Activated T-helper 2 cell treated with anti-CD3 and anti-CD28 coated beads, Interferon-gamma antibody, Interleukin-2, Interleukin-4, amounts not matched to agents 10 μg/mL and 5 μg/mL and 100 μg/mL, durations not matched to agents 14 hours and 24 hours and 36 hours (primary cell): ENCODE measurements around the gene REEP1. TPM values are rescaled to one million over a fixed set of nuclear protein-coding genes. Genes with fewer than 3 reads are reported as not detected.

ENCODE experiments used
- DNase-seq: peaks from one replicate; pipeline ENCODE4 v3.0.0; 2021; ENCODE audit warnings: low spot score
- H3K27ac Mint-ChIP-seq: one replicate; pipeline ENCODE4 v1.8.0; 2021; ENCODE audit warnings: mixed read lengths
- H3K27me3 Mint-ChIP-seq: one replicate; pipeline ENCODE4 v1.8.0; 2021; ENCODE audit warnings: low read depth, mixed read lengths
- H3K36me3 Mint-ChIP-seq: one replicate; pipeline ENCODE4 v1.8.0; 2021; ENCODE audit warnings: low read depth, mixed read lengths
- H3K4me1 Mint-ChIP-seq: one replicate; pipeline ENCODE4 v1.8.0; 2021; ENCODE audit warnings: low read depth, mixed read lengths
- H3K4me3 Mint-ChIP-seq: one replicate; pipeline ENCODE4 v1.8.0; 2021; ENCODE audit warnings: low read depth, mild to moderate bottlenecking, moderate library complexity, mixed read lengths
- H3K9me3 Mint-ChIP-seq: one replicate; pipeline ENCODE4 v1.8.0; 2021; ENCODE audit warnings: mixed read lengths
- intact Hi-C: fragments of 100-400 bp; cut with micrococcal nuclease; formaldehyde crosslinking; loops from one replicate; pipeline ENCODE4 v1.15.1; 2023
- total RNA-seq: library from RNA; stranded (reverse); gene quantifications from 2 replicates; pipeline ENCODE4 v1.2.3, GENCODE V29; 2022

REEP1 gene
- total RNA-seq, 1 donor from 2014 or later = 0.71 TPM

- no peaks in the 10 kb centered on the region for H3K36me3 Mint-ChIP-seq
- DNase-seq = no peak
- no peak overlapping the region for H3K27ac Mint-ChIP-seq
- H3K27me3 Mint-ChIP-seq = peaks cover 11% of the 10 kb centered on the region
- H3K4me1 Mint-ChIP-seq = no peaks in the 10 kb centered on the region
- intact Hi-C loops = no loop called here
- H3K9me3 Mint-ChIP-seq = no peaks in the 10 kb centered on the region
- H3K4me3 Mint-ChIP-seq = no peak overlapping the region
Observed at GRCh38 chr2:86311879-86312278, 25.5 kb downstream of the REEP1 start.

GRCh38 chr2:86309966-86310365 is 27.5 kb downstream of the REEP1 start:
- Mint-ChIP-seq H3K27me3 (peaks cover 19% of the 10 kb centered on the region), H3K9me3 (no peaks in the 10 kb centered on the region), H3K4me3 (no peak overlapping the region), H3K27ac (no peak overlapping the region), H3K36me3 (no peaks in the 10 kb centered on the region), H3K4me1 (no peaks in the 10 kb centered on the region)
- intact Hi-C loops = no loop called here
- DNase-seq = no peak

DNA sequence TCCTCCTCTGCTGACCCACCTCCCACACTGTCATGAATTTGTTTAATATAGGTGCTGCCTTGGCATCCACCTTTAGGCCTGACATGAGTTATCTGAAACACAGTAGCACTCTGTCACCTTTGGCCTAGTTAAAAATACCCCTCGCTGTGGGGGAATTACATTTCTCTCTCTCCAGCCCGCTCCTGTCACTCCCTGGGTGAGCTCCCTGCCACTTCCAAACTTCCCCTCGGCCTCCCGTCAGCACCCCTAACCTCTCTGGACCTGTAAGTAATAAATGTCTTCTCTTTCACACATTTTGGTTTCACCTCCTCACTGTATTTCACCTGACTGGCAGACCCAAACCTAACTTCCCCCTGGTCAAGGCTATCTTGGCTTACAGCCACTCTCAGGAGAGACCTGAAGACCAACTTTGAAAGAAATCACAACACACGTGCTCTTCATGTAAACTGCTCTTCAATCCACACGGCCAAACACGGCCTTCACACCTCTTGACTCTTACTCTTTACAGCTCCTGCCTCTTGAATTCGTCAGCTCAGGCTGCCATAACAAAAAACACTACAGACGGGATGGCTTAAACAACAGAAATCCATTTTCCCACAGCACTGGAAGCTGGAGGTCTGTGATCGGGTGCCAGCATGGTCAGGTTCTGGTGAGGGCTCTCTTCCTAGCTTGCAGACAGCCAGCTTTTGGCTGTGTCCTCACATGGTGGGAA is 28.3 kb downstream of the REEP1 start:
- Mint-ChIP-seq H3K27me3 (peaks cover 25% of the 10 kb centered on the region), H3K9me3 (no peaks in the 10 kb centered on the region), H3K36me3 (no peaks in the 10 kb centered on the region), H3K4me1 (no peaks in the 10 kb centered on the region), H3K4me3 (no peak overlapping the region), H3K27ac (no peak overlapping the region)
- intact Hi-C loops = no loop called here
- DNase-seq = no peak

- no peak overlapping the region for H3K4me3 Mint-ChIP-seq
- no peaks in the 10 kb centered on the region for H3K36me3 Mint-ChIP-seq
- intact Hi-C loops = no loop called here
- H3K9me3 Mint-ChIP-seq = no peaks in the 10 kb centered on the region
- peaks cover 31% of the 10 kb centered on the region for H3K27me3 Mint-ChIP-seq
- H3K4me1 Mint-ChIP-seq = no peaks in the 10 kb centered on the region
- DNase-seq = no peak
- no peak overlapping the region for H3K27ac Mint-ChIP-seq
Observed at GRCh38 chr2:86308356-86308755, 29.1 kb downstream of the REEP1 start.

- no peaks in the 10 kb centered on the region for H3K4me1 Mint-ChIP-seq
- H3K9me3 Mint-ChIP-seq = no peaks in the 10 kb centered on the region
- intact Hi-C loops = no loop called here
- no peak for DNase-seq
- no peaks in the 10 kb centered on the region for H3K36me3 Mint-ChIP-seq
- peaks cover 30% of the 10 kb centered on the region for H3K27me3 Mint-ChIP-seq
- no peak overlapping the region for H3K27ac Mint-ChIP-seq
- no peak overlapping the region for H3K4me3 Mint-ChIP-seq
Observed at GRCh38 chr2:86307431-86307830, 30.0 kb downstream of the REEP1 start.

DNA sequence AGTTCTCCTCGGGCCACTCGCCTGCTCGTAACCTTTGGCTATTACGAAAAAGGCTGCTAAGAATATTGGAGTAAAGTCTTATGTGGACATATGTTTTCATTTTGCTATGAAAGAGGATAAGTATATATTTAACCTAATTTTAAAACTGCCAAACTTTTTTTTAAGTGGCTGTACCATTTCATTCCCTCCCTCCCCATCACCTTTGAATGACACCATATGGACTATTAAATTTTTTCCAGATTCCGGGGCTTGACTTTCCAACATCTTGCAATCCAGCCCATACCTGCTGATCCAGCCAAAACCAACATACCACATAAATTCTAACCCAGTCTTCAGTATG is 31.5 kb downstream of the REEP1 start:
- H3K4me3 Mint-ChIP-seq = no peak overlapping the region
- H3K9me3 Mint-ChIP-seq = no peaks in the 10 kb centered on the region
- peaks cover 36% of the 10 kb centered on the region for H3K27me3 Mint-ChIP-seq
- no peak for DNase-seq
- H3K27ac Mint-ChIP-seq = no peak overlapping the region
- no peaks in the 10 kb centered on the region for H3K4me1 Mint-ChIP-seq
- intact Hi-C loops = no loop called here
- no peaks in the 10 kb centered on the region for H3K36me3 Mint-ChIP-seq

DNA sequence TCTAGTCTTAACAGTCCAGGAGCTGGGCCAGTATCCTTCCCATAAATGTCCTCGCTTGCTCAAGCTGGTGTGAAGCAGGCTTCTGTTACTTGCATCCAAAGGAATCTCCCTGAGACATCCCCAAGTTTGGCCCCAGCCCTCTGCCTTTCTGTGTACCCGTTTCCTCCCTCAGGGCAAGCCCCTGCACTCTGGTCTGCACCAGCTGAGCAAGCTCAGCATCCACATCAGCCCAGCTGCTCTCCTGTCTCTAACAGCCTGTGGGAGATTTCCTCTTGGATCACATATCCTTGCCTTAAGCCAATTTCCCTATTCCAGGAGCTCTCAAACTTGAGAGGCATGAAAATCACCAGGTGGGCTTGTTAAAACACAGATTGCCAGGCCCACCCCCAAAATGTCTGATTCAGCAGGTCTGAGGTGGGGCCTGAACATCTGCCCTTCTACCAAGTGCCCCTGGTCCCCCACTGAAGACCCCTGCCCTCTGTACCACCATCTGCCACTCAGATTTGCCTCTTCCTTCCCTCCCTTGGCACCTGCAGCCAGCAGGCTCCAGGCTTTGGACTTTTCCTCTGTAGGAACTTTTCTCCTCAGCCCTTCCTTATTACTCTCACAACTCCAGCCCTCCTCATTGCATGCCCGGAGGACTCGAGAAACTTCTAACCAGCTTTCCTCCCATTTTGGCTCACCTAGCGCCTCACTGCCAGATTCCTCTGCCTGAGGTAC is 32.1 kb downstream of the REEP1 start:
- H3K9me3 Mint-ChIP-seq = no peaks in the 10 kb centered on the region
- no peak overlapping the region for H3K4me3 Mint-ChIP-seq
- no peaks in the 10 kb centered on the region for H3K36me3 Mint-ChIP-seq
- intact Hi-C loops = no loop called here
- H3K27me3 Mint-ChIP-seq = peaks cover 34% of the 10 kb centered on the region
- H3K27ac Mint-ChIP-seq = no peak overlapping the region
- H3K4me1 Mint-ChIP-seq = no peaks in the 10 kb centered on the region
- no peak for DNase-seq

DNA sequence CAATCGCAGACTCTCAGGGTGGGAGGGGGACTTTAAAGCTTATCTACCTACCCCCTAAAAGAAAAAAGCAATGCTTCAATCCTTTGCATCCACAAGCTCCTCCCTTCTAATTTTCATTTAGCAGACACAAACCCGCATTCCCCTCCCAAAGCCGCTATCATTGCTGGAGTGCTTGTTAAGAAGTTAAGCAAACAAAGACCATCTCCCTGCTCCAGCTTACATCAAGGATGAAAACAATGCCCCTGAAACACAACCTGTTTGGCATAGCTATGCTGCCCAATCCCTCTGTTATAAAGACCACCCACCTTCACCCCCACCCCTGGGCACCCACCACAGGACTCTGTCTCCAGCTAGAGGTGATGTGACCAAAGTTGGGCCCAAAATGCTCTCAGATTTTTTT is 33.0 kb downstream of the REEP1 start:
- no peaks in the 10 kb centered on the region for H3K4me1 Mint-ChIP-seq
- DNase-seq = no peak
- no peak overlapping the region for H3K4me3 Mint-ChIP-seq
- intact Hi-C loops = no loop called here
- H3K9me3 Mint-ChIP-seq = no peaks in the 10 kb centered on the region
- H3K27me3 Mint-ChIP-seq = peaks cover 40% of the 10 kb centered on the region
- no peaks in the 10 kb centered on the region for H3K36me3 Mint-ChIP-seq
- no peak overlapping the region for H3K27ac Mint-ChIP-seq

DNA sequence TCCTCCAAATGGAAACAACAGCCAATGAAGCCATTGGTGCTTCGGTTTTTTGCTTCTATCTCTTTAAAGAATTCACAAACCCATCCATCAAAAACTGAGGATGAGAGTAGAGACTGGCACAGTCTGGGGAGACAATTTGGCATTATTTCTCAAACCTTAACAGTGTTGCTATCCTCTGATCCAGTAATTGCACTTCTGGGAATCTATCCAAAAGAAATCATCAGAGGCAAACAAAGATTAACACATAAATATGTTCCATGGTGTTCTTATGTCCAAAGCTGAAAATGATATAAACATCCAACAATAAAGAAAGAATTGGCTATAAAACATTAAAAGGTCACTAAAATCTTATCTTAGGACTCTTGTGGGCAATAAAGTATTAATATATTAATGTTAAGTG is 35.1 kb downstream of the REEP1 start:
- intact Hi-C loops = no loop called here
- Mint-ChIP-seq H3K4me1 (no peaks in the 10 kb centered on the region), H3K4me3 (no peak overlapping the region), H3K27me3 (peaks cover 45% of the 10 kb centered on the region), H3K27ac (no peak overlapping the region), H3K9me3 (no peaks in the 10 kb centered on the region), H3K36me3 (no peaks in the 10 kb centered on the region)
- DNase-seq = no peak

DNA sequence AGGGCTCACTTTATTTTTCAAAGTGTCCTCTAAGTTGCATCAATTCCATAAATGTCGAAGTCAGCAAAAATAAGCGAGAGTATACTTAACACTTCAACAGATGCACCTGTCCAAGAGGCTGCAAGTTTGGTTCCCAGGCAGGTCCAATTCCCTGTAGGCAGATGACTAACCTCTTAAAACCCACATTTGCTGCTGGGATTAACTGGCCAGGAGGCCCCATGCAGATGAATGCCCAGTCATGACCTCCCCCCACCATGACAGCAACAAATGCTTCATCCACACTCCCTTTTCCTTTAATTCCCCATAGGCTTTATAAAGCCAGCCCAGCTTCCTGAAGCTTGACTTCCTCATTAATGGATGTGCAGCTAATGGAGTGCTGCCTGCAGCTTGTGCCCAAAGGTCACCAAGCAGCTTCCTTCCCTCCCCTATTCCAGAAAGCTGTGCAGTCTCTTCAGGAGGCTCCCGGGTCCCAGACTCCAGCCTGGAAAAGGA is 35.7 kb downstream of the REEP1 start:
- Mint-ChIP-seq H3K27me3 (peaks cover 47% of the 10 kb centered on the region), H3K4me3 (no peak overlapping the region), H3K27ac (no peak overlapping the region), H3K9me3 (no peaks in the 10 kb centered on the region), H3K36me3 (no peaks in the 10 kb centered on the region), H3K4me1 (no peaks in the 10 kb centered on the region)
- DNase-seq = no peak
- intact Hi-C loops = no loop called here

DNA sequence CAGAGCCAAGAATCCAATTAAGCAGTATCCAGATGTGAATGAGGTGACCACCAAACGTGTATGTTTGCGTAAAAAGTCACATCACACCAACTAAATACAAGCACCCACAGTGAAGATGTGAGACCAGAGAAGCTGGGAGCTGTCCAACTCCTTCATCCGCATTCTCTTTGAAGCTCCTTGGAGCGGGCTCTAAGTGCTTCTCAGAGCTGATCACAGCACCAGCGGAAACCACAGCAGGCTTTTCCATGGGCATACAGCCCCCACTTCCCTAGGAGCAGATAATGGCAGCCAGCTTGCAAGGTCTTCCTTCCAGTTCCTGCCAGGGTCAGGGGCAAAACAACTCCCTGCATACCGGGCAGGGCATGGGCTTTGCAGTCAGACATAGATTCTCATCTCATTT is 36.4 kb downstream of the REEP1 start:
- no peaks in the 10 kb centered on the region for H3K9me3 Mint-ChIP-seq
- no peaks in the 10 kb centered on the region for H3K36me3 Mint-ChIP-seq
- H3K27me3 Mint-ChIP-seq = peaks cover 42% of the 10 kb centered on the region
- DNase-seq = no peak
- intact Hi-C loops = no loop called here
- H3K4me3 Mint-ChIP-seq = no peak overlapping the region
- no peaks in the 10 kb centered on the region for H3K4me1 Mint-ChIP-seq
- H3K27ac Mint-ChIP-seq = no peak overlapping the region

DNA sequence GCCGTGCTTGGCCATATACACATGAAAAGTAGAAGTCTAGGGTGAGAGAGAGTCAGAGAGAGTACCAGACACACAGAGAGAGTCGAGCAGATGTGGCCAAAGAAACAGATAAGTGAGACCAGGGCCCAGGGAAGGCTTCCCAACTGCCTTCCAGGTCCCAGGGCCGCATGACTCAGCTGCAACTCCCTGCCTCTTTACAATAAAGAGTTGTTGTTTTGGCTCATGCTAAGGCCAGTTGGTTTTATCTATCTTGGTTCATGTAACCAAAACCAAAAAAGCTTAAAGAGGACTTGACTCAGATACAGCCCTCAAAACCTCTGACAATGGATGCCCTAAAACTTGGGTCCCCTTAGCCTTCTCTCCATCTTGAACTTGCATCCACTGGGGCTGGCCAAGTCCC is 36.9 kb downstream of the REEP1 start:
- Mint-ChIP-seq H3K9me3 (no peaks in the 10 kb centered on the region), H3K27ac (no peak overlapping the region), H3K4me1 (no peaks in the 10 kb centered on the region), H3K36me3 (no peaks in the 10 kb centered on the region), H3K27me3 (peaks cover 39% of the 10 kb centered on the region), H3K4me3 (no peak overlapping the region)
- DNase-seq = no peak
- intact Hi-C loops = no loop called here
